Fibroblast of mammary gland (primary cell): Measurements from ENCODE around the gene CEP295NL.
A peak's percentile ranks its signal among the peaks of the same experiment; 100 is the strongest.

Source experiments
- DNase-seq: peaks from one replicate; pipeline ENCODE4 v3.0.0-alpha.2; 2010; ENCODE audit warnings: low read depth
- H3K4me3 ChIP-seq: 2 replicates; pipeline ENCODE4 v1.5.1; 2011; ENCODE audit warnings: low read depth, mild to moderate bottlenecking, low read length, moderate library complexity; ENCODE audit not compliant: control insufficient read depth
- TF ChIP-seq, protein P1 (sequence below): conservative IDR thresholded peaks from 2 replicates; pipeline ENCODE4 v1.5.1; 2011; ENCODE audit warnings: low read depth, low read length, inconsistent platforms; ENCODE audit not compliant: control insufficient read depth, insufficient read depth

The CEP295NL gene

DNA sequence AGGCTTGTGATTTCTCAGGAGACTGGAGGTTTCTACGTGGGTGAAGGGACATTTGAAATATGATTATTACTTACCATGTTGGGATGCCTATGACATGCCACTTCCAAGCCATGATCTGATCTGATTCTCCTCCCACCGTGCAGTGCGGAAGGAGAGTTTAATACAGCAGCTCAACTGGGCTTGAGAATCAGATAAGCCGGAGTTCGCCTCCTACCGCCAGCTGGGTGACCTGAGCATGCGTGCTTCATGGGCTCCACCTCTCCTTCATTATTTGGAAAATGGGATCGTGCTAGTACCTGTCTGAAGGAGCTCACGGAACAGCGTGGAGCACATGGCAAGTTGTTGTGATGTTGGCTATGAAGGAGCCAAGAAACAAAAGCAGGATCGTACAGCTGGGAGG is 34.6 kb upstream of the CEP295NL start:
- DNase-seq: no peak
- H3K4me3 ChIP-seq: no peak overlapping the region
- TF ChIP-seq, protein P1, sequence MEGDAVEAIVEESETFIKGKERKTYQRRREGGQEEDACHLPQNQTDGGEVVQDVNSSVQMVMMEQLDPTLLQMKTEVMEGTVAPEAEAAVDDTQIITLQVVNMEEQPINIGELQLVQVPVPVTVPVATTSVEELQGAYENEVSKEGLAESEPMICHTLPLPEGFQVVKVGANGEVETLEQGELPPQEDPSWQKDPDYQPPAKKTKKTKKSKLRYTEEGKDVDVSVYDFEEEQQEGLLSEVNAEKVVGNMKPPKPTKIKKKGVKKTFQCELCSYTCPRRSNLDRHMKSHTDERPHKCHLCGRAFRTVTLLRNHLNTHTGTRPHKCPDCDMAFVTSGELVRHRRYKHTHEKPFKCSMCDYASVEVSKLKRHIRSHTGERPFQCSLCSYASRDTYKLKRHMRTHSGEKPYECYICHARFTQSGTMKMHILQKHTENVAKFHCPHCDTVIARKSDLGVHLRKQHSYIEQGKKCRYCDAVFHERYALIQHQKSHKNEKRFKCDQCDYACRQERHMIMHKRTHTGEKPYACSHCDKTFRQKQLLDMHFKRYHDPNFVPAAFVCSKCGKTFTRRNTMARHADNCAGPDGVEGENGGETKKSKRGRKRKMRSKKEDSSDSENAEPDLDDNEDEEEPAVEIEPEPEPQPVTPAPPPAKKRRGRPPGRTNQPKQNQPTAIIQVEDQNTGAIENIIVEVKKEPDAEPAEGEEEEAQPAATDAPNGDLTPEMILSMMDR: no peak

DNA sequence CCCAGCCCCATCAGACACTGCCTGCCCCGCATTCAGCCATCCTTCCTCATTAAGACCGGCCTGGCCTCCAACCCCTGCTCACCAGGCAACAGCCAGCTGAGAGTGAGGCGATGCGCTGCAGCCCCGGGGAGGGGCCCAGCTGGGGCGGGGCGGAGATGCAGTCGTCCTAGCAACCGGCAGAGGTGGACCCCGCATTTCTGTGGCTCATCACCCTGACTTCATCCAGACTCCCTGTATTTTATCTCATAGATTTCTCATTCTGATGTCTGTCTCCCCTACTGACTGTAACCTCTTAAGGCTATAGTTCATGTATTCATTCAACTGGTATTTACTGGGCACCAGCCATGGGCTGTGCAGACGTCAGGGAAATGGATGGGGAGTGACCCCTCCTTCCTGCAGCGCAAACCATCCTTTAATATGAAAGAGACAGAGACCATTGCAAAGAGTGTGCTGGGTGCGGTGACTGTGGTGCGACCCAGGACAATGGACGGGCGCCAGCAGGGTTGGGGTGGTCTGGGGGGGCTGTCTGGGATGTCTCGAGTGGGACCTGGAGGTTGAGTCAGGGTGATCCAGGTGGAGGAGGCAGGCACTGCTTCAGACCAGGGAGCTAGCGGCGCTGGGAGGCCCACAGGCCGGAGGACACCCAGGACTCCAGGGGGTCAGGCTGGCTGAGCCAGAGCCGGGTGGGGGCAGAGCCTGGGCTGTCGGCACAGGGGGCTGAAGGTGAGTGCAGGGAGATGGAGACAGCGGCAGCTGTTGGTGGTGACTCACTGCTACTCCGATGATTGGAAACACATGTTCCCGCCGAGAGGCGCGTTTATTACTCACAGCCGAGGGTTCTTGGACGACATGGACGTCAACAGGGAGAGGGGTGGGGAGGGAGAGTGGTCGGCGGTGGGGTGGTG is 32.7 kb upstream of the CEP295NL start:
- TF ChIP-seq, protein P1: no peak
- peak overlapping the region; percentile 22 for H3K4me3 ChIP-seq
- DNase-seq: peak; percentile 99

DNA sequence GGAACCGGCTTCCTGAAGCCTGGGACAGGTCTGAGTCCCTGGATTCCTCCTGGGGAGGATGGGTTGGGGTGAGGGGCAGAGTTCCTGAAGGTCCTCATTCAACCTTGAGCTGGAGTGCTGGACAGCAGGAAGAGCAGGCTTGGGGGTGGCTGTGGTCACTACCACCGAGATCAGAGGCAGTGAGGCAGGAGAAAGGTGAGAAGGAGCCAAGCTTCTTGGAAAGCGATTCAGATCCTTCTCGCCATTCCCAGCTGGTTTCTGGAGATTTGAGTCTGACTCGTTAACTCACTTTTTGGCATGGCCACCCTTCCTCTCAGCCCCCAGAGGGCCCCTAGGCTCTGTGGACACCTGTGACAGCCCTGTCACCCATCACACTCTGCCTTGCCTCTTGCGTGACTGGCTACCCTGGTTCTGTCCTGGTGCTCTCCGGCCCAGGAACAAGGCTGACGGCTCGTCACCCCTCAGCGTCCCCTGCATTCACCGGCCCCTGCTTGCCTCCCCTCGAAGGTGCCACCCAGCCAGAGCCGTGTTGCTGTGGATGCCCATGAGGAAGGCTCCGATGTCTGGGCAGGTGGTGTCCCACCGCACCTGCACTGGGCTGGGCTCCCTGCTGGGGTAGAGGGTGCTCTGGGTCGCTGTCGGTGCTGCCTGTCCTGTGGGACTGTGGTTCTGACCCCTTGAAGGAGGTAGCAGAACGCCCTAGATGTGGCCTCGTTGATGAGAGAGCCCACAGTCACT is 31.8 kb upstream of the CEP295NL start:
- TF ChIP-seq, protein P1: no peak
- DNase-seq: no peak
- H3K4me3 ChIP-seq: peak overlapping the region; percentile 7

DNA sequence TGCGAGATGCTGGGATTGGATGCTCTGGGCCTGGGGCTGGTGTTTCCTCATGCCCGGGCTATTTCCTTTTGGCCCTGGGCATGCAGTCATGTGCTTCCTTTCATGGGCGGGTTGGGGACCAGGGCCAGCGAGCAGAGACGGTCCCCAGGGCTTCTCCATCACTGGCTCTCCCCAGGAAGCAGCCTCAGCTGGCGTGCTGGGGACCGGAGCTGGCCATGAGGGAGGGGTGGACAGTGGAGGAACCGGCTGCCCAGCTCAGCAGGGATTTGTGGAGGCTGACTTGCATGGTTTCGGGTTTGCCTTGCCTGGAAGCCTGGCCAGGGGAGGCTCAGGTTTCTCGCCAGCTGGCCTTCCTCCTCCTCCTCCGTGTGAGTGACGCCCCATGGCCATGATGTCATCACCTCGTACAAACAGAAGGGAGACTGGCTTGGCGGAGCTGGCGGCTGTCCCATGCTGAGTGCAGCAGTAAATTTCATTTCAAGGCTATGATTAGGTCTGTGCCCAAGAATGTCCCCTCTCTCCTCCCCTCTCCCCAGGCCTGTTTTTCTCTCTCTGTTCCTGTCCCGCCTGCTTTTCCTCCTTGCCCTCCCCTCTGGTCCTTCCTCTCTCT is 31.1 kb upstream of the CEP295NL start:
- peak; percentile 99 for DNase-seq
- peak overlapping the region; percentile 26 for H3K4me3 ChIP-seq
- TF ChIP-seq, protein P1: no peak

DNA sequence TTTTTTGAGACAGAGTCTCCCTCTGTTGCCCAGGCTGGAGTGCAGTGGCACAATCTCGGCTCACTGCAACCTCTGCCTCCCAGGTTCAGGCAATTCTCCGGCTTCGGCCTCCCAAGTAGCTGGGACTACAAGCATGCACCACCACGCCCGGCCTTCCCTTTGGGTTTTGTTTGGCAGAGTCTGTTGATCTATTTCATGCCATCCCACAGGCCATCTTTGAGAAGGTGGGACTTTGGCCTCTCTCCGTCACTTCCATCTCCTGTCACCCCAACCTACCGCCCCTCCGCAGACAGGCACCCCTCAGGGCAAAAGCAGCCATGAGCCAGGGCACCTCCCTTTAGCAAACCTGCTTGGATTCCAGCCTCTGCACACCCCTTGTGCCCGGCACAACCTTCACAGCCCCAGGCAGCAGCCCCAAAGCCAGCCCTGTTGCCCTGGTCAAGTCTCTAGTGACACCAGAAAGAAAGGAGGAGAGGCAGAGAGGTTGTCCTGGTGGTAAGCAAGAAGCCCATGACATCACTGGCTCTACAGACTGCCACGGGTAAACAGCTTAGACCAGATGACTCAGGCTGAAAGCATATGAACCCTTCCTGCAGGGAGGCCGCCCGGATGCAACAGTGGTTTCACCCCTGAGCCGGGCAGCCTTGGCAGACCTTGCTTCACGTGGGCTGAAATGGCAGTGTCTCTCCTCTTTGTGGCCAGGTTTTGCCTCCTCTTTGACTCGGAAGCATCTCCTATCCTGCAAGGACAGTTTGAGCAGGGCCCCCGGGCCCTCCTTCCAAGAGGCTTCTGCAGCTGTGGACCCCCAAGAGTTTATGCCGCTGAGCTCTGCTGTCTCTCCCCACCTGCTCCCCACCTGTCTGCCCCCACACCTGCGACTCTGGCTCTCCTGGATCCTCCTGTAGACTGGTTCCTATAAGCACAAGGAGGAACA is 30.3 kb upstream of the CEP295NL start:
- TF ChIP-seq, protein P1: no peak
- peak overlapping the region; percentile 26 for H3K4me3 ChIP-seq
- peak; percentile 99 for DNase-seq
